Adrenal gland (tissue), 5 donors: Measurements from ENCODE around the gene AGPAT3.

Experiments used
- CTCF ChIP-seq, 6 experiments: fragments of 450-650 bp in 4 of 6; fragments of 200-600 bp in 2 of 6; sonication (generic) in 1 of 6; IDR thresholded peaks; 1 replicate in 5 of 6; 2 replicates in 1 of 6; pipeline versions ENCODE4 v1.5.1 to v1.8.0; 2016 to 2021; ENCODE audit warnings: antibody characterized with exemption in 6 of 6, mild to moderate bottlenecking in 2 of 6, moderate library complexity in 1 of 6
- POLR2A ChIP-seq, 2 donors: fragments of 450-650 bp; IDR thresholded peaks; one replicate each; pipeline ENCODE4 v1.6.1; 2017; ENCODE audit warnings: antibody characterized with exemption in 2 of 2, mild to moderate bottlenecking in 2 of 2, moderate library complexity in 1 of 2
- donor health status: DM: no; HTN: no; CAD: no.

- TF ChIP-seq CTCF (IDR thresholded peaks at IDR 0.05) (no peak), POLR2A (IDR thresholded peaks at IDR 0.05) (no peak)
Measured at GRCh38 chr21:43934716-43935705, 70.0 kb downstream of the AGPAT3 start.
